B cell (primary cell): ENCODE data around the gene CTTNBP2NL. TPM values are rescaled to one million over a fixed set of nuclear protein-coding genes. Genes with fewer than 3 reads are reported as not detected.

Experiments
- ATAC-seq: fragments of 200-7000 bp; cut with Tn5 transposase; one replicate; pipeline ENCODE4 v1.10.0; 2021; ENCODE audit warnings: low read depth, mild to moderate bottlenecking, moderate number of reproducible peaks, moderate library complexity
- CTCF ChIA-PET: fragments of 350-600 bp; sonication (Branson Sonifier 250); formaldehyde crosslinking; loops from one replicate; lab custom pipeline; 2021; ENCODE audit warnings: antibody characterized with exemption, inconsistent platforms; lab: Charles Lee
- POLR2A ChIA-PET: fragments of 350-600 bp; sonication (Branson Sonifier 250); formaldehyde crosslinking; loops from one replicate; lab custom pipeline; 2021; ENCODE audit warnings: antibody characterized with exemption; lab: Charles Lee
- DNase-seq: peaks from one replicate; pipeline ENCODE4 v3.0.0; 2013
- H2AFZ ChIP-seq: 2 replicates; pipeline ENCODE4 v1.6.1; 2012; ENCODE audit warnings: mild to moderate bottlenecking, low read depth, low read length; ENCODE audit not compliant: insufficient read depth, poor library complexity, severe bottlenecking
- H3K27ac ChIP-seq, 2 donors: 1 replicate in 1 of 2; 2 replicates in 1 of 2; pipeline ENCODE4 v1.5.1; 2012 to 2013; ENCODE audit warnings: low read length in 2 of 2, mild to moderate bottlenecking in 2 of 2, moderate library complexity in 1 of 2
- H3K27me3 ChIP-seq, 4 experiments: fragments of 200-600 bp in 1 of 4; sonication (generic) in 1 of 4; replicated peaks in 1 of 4; 1 replicate in 2 of 4; 2 replicates in 2 of 4; pipeline versions ENCODE4 v1.6.1 to v1.7.0; 2013 to 2016; ENCODE audit warnings: low read length in 3 of 4, mild to moderate bottlenecking in 2 of 4, mixed read lengths in 1 of 4, moderate library complexity in 1 of 4; ENCODE audit not compliant: insufficient read depth in 4 of 4, control insufficient read depth in 3 of 4; ENCODE audit errors: control extremely low read depth in 1 of 4
- H3K36me3 ChIP-seq, 2 experiments: replicated peaks in 1 of 2; 1 replicate in 1 of 2; 2 replicates in 1 of 2; pipeline versions ENCODE4 v1.6.1 to v1.7.1; 2013; ENCODE audit warnings: low read length in 1 of 2; ENCODE audit not compliant: insufficient read depth in 2 of 2, control insufficient read depth in 1 of 2; ENCODE audit errors: control extremely low read depth in 1 of 2, extremely low read depth in 1 of 2
- H3K4me1 ChIP-seq, 2 donors: fragments of 200-600 bp in 1 of 2; sonication (generic) in 1 of 2; 1 replicate in 1 of 2; 2 replicates in 1 of 2; pipeline versions ENCODE4 v1.5.1 to v1.6.1; 2013 to 2017; ENCODE audit warnings: low read length in 2 of 2; ENCODE audit not compliant: control insufficient read depth in 2 of 2, insufficient read depth in 2 of 2
- H3K4me2 ChIP-seq: replicated peaks from 2 replicates; pipeline ENCODE3; 2012; ENCODE audit warnings: mild to moderate bottlenecking, low read depth, low read length; ENCODE audit not compliant: poor library complexity, severe bottlenecking
- H3K4me3 ChIP-seq, 5 experiments: fragments of 200-600 bp in 1 of 5; sonication (generic) in 1 of 5; 1 replicate in 3 of 5; 2 replicates in 2 of 5; pipeline versions ENCODE4 v1.5.1 to v1.7.0; 2011 to 2016; ENCODE audit warnings: low read length in 4 of 5, mild to moderate bottlenecking in 4 of 5, low read depth in 2 of 5, control low read depth in 1 of 5, moderate library complexity in 1 of 5; ENCODE audit not compliant: insufficient read depth in 1 of 5; ENCODE audit errors: control extremely low read depth in 1 of 5, extremely low read depth in 1 of 5
- H3K79me2 ChIP-seq: fragments of 200-600 bp; sonication (generic); one replicate; pipeline ENCODE4 v1.6.0; 2016; ENCODE audit warnings: low read length; ENCODE audit not compliant: control insufficient read depth, insufficient read depth
- H3K9ac ChIP-seq: fragments of 200-600 bp; sonication (generic); 2 replicates; pipeline ENCODE4 v1.6.1; 2017; ENCODE audit warnings: mild to moderate bottlenecking, low read length, moderate library complexity
- H3K9me3 ChIP-seq, 3 donors: one replicate each; pipeline versions ENCODE4 v1.6.1 to v1.7.1; 2013; ENCODE audit warnings: low read length in 2 of 3; ENCODE audit not compliant: control insufficient read depth in 2 of 3, insufficient read depth in 1 of 3; ENCODE audit errors: control extremely low read depth in 1 of 3
- H4K20me1 ChIP-seq: 2 replicates; pipeline ENCODE4 v1.6.0; 2012; ENCODE audit warnings: mild to moderate bottlenecking, low read length; ENCODE audit not compliant: insufficient read depth, control insufficient read depth, poor library complexity, severe bottlenecking
- H3K27ac Mint-ChIP-seq: one replicate; pipeline ENCODE4 v1.8.0; 2021; ENCODE audit warnings: mixed read lengths
- H3K27me3 Mint-ChIP-seq: one replicate; pipeline ENCODE4 v1.8.0; 2021; ENCODE audit warnings: mixed read lengths
- H3K4me1 Mint-ChIP-seq: one replicate; pipeline ENCODE4 v1.8.0; 2021; ENCODE audit warnings: mixed read lengths
- H3K4me3 Mint-ChIP-seq: one replicate; pipeline ENCODE4 v1.8.0; 2021; ENCODE audit warnings: mixed read lengths
- H3K9me3 Mint-ChIP-seq: one replicate; pipeline ENCODE4 v1.8.0; 2022; ENCODE audit warnings: mixed read lengths; ENCODE audit not compliant: insufficient read depth
- EZH2 ChIP-seq: IDR thresholded peaks from 2 replicates; pipeline ENCODE4 v1.6.1; 2012; ENCODE audit warnings: borderline replicate concordance, low read depth, mild to moderate bottlenecking, moderate library complexity, low read length; ENCODE audit not compliant: insufficient read depth, poor library complexity, severe bottlenecking
- WGBS: methylation state at CpG from one replicate; pipeline ENCODE4 v1.1.5; 2013; ENCODE audit warnings: missing lambda C conversion rate; ENCODE audit not compliant: insufficient coverage; 5-methylcytosine and 5-hydroxymethylcytosine counted together
- intact Hi-C: fragments of 100-400 bp; cut with micrococcal nuclease; formaldehyde crosslinking; loops from one replicate; pipeline ENCODE4 v1.10.0; 2022
- polyA plus RNA-seq: library from polyadenylated mRNA; depleted of rRNA; stranded (reverse); fragments of >200 nt; gene quantifications from 2 replicates; pipeline ENCODE4 v1.2.3, GENCODE V29; 2012
- total RNA-seq, 2 donors: library from RNA; stranded (reverse); fragments of 120-200 nt in 1 of 2; gene quantifications; 1 replicate in 1 of 2; 2 replicates in 1 of 2; pipeline versions ENCODE4 v1.2.3 to v1.2.4, GENCODE V29; 2013 to 2022
- TF ChIP-seq, protein P1 (sequence below): fragments of 200-600 bp; IDR thresholded peaks from one replicate; pipeline ENCODE4 v1.8.0; 2022; ENCODE audit warnings: antibody characterized with exemption, mild to moderate bottlenecking

Gene CTTNBP2NL
- total and polyA plus RNA-seq, 2 donors (not counting 1 experiment from before 2014, with no cell fraction given): 0.46 to 28.9 TPM

DNA sequence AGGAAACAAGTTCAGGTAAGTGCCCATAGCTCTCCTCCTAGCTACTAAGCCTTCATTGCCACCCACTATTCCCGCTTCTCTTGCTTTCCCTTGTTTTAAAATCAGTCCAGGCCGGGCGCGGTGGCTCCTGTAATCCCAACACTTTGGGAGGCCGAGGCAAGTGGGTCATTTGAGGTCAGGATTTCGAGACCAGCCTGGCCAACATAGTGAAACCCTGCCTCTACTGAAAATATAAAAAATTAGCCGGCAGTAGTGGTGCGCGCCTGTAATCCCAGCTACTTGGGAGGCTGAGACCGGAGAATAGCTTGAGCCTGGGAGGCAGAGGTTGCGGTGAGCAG lies 4.4 kb upstream of the CTTNBP2NL start:
- no peak for TF ChIP-seq EZH2
- TF ChIP-seq, protein P1, sequence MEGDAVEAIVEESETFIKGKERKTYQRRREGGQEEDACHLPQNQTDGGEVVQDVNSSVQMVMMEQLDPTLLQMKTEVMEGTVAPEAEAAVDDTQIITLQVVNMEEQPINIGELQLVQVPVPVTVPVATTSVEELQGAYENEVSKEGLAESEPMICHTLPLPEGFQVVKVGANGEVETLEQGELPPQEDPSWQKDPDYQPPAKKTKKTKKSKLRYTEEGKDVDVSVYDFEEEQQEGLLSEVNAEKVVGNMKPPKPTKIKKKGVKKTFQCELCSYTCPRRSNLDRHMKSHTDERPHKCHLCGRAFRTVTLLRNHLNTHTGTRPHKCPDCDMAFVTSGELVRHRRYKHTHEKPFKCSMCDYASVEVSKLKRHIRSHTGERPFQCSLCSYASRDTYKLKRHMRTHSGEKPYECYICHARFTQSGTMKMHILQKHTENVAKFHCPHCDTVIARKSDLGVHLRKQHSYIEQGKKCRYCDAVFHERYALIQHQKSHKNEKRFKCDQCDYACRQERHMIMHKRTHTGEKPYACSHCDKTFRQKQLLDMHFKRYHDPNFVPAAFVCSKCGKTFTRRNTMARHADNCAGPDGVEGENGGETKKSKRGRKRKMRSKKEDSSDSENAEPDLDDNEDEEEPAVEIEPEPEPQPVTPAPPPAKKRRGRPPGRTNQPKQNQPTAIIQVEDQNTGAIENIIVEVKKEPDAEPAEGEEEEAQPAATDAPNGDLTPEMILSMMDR: no peak
- 97% methylated on average over 11 of the region's 11 CpGs for WGBS
- Histone ChIP-seq H2AFZ (no peak overlapping the region), H3K27me3 (peaks cover 0 to 12% (median 0%) of the 10 kb centered on the region in 4 experiments), H3K4me3 (no peak overlapping the region), H3K36me3 (no peaks in the 10 kb centered on the region), H4K20me1 (no peaks in the 10 kb centered on the region), H3K9me3 (no peaks in the 10 kb centered on the region), H3K9ac (no peak overlapping the region), H3K4me2 (no peak overlapping the region), H3K4me1 (peaks cover 17 to 26% of the 10 kb centered on the region in 2 donors), H3K79me2 (no peaks in the 10 kb centered on the region), H3K27ac (no peak overlapping the region)
- Mint-ChIP-seq H3K27me3 (peaks cover 13% of the 10 kb centered on the region), H3K4me3 (no peak overlapping the region), H3K4me1 (peaks cover 29% of the 10 kb centered on the region), H3K27ac (no peak overlapping the region), H3K9me3 (no peaks in the 10 kb centered on the region)
- intact Hi-C loops: loop anchor here (2.0 to 10.0 kb wide), 5 partner anchors 283 to 1003 kb away; partner anchors contain the start of genes LRIG2, MAGI3, MOV10 and SLC16A1
- DNase-seq (no peak), ATAC-seq (no peak)
- ChIA-PET POLR2A (interaction anchor here (0.8 to 1.8 kb wide), 2 partner anchors 75 to 323 kb away, joined by 3 to 7 read pairs; partner anchors contain the start of gene PPM1J), CTCF (interaction anchor here (0.6 to 7.4 kb wide), 39 partner anchors 9 to 681 kb away, joined by 3 to 122 read pairs (median 5); partner anchors contain the start of genes LRIG2, MOV10, PPM1J and RHOC)

DNA sequence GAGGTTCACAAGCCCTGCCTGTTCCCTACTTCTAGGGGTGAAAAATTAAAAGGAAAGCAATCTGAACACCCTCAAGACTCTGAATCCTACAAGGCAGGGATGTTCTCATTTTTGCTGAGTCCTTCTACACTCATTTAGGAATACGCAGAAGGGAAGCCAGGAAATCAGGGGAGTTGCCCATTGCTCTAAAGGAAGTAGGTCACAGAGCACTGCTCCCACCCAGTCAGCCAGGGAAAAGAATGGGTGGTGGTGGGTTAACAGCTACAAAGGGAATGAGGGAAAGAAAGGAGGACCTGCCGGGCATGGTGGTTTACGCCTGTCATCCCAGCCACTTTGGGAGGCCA lies 2.4 kb upstream of the CTTNBP2NL start:
- ChIA-PET POLR2A (interaction anchor here (1.1 kb wide), 1 partner anchor 322 kb away, joined by 3 read pairs; the partner anchor contains the start of gene PPM1J), CTCF (interaction anchor here (0.9 to 7.4 kb wide), 14 partner anchors 9 to 326 kb away, joined by 3 to 122 read pairs (median 8); partner anchors contain the start of genes PPM1J, RHOC and ST7L)
- Histone ChIP-seq H3K9ac (no peak overlapping the region), H2AFZ (no peak overlapping the region), H3K4me1 (peaks cover 21 to 31% of the 10 kb centered on the region in 2 donors), H3K79me2 (no peaks in the 10 kb centered on the region), H3K9me3 (no peaks in the 10 kb centered on the region), H3K4me3 (no peak overlapping the region), H3K27me3 (peaks cover 0 to 12% (median 0%) of the 10 kb centered on the region in 4 experiments), H3K4me2 (no peak overlapping the region), H3K36me3 (no peaks in the 10 kb centered on the region), H3K27ac (no peak overlapping the region), H4K20me1 (no peaks in the 10 kb centered on the region)
- Mint-ChIP-seq H3K4me1 (peaks cover 40% of the 10 kb centered on the region), H3K27me3 (peaks cover 7% of the 10 kb centered on the region), H3K4me3 (no peak overlapping the region), H3K9me3 (no peaks in the 10 kb centered on the region), H3K27ac (no peak overlapping the region)
- TF ChIP-seq, protein P1: no peak
- no peak for TF ChIP-seq EZH2
- intact Hi-C loops: loop anchor here (5.0 to 10.0 kb wide), 3 partner anchors 281 to 1001 kb away; partner anchors contain the start of genes MAGI3, MOV10 and SLC16A1
- no peak for DNase-seq
- no CpG with 5 or more reads among the region's 3 CpGs for WGBS
- no peak for ATAC-seq
